ENCODE results near the gene BCL2L2. TPM values are rescaled to one million over a fixed set of nuclear protein-coding genes. Genes with fewer than 3 reads are reported as not detected.
"Not testable (repeated sequence)": the region's sequence is repeated elsewhere in the genome, so short reads cannot be mapped to it uniquely, and the experiment has no call there.

The BCL2L2 gene
- 10 to 100 TPM in 4 of 6 experiments, 1 to 10 TPM in 2; 8.8 to 15.8 (median 12.1) TPM for total RNA-seq
- long read RNA-seq = 0 reads

- H3K27ac ChIP-seq = peak within 1 kb of the TSS; percentile 69 to 89 (median 88)
- TF ChIP-seq POLR2A (IDR thresholded peaks at IDR 0.05) = peak; percentile 91
- no peak for TF ChIP-seq CTCF (IDR thresholded peaks at IDR 0.05)
- peak; percentile 75 to 82 (median 80) for ATAC-seq
- no peaks in the 10 kb centered on the region for H3K27me3 ChIP-seq
- H3K36me3 ChIP-seq = peaks cover 0 to 12% (median 3%) of the 10 kb centered on the region in 4 donors
- H3K4me1 ChIP-seq = peaks cover 0 to 20% (median 10%) of the 10 kb centered on the region in 4 donors
- intact Hi-C loops (cut with DNase I) = no loop called here
- DNase-seq = peak; percentile 92 to 94 (median 94)
- no peaks in the 10 kb centered on the region for H3K9me3 ChIP-seq
- H3K4me3 ChIP-seq = peak within 1 kb of the TSS; percentile 82 to 87 (median 87)
- 16% methylated on average over 16 of the region's 24 CpGs for WGBS (ENCODE audit: insufficient coverage, low coverage, low lambda C conversion rate, missing lambda C conversion rate)
These were observed at the start of gene BCL2L2 for GRCh38 chr14:23306412-23307145. BCL2L2 (plus strand) TSS chr14:23306833; CDS start chr14:23307768, 935 bp downstream.

- DNase-seq = no peak
- H3K9me3 ChIP-seq = no peaks in the 10 kb centered on the region
- TF ChIP-seq POLR2A (IDR thresholded peaks at IDR 0.05) = no peak
- TF ChIP-seq CTCF (IDR thresholded peaks at IDR 0.05) = no peak
- intact Hi-C loops (cut with DNase I) = no loop called here
- H3K36me3 ChIP-seq = no peaks in the 10 kb centered on the region
- WGBS (ENCODE audit: insufficient coverage, low coverage, low lambda C conversion rate, missing lambda C conversion rate) = 70% methylated on average over 3 of the region's 5 CpGs
- H3K27ac ChIP-seq = no peak overlapping the region
- ATAC-seq = no peak
- no peaks in the 10 kb centered on the region for H3K27me3 ChIP-seq
- no peak overlapping the region for H3K4me3 ChIP-seq
- H3K4me1 ChIP-seq = no peaks in the 10 kb centered on the region
These were observed 48.4 kb upstream of the BCL2L2 start for GRCh38 chr14:23258256-23258655.

- no peaks in the 10 kb centered on the region for H3K36me3 ChIP-seq
- TF ChIP-seq CTCF (IDR thresholded peaks at IDR 0.05) (no peak), POLR2A (IDR thresholded peaks at IDR 0.05) (no peak)
- H3K9me3 ChIP-seq = no peaks in the 10 kb centered on the region
- intact Hi-C loops (cut with DNase I) = no loop called here
- H3K4me3 ChIP-seq = no peak overlapping the region
- H3K27ac ChIP-seq = no peak overlapping the region
- no peak for DNase-seq
- H3K27me3 ChIP-seq = no peaks in the 10 kb centered on the region
- no peaks in the 10 kb centered on the region for H3K4me1 ChIP-seq
- ATAC-seq = no peak
These were observed 47.2 kb upstream of the BCL2L2 start for GRCh38 chr14:23259426-23259825.

GRCh38 chr14:23260849-23261248, 45.8 kb upstream of the BCL2L2 start:
- not testable (repeated sequence) for H3K27ac ChIP-seq, H3K36me3 ChIP-seq, DNase-seq, ATAC-seq, H3K27me3 ChIP-seq, H3K9me3 ChIP-seq, H3K4me3 ChIP-seq, H3K4me1 ChIP-seq
- intact Hi-C loops (cut with DNase I) = loop anchor here in 1 of 2 donors (10.0 kb wide), 1 partner anchor 114 kb away; the partner anchor contains the start of genes CMTM5 and IL25
- WGBS (ENCODE audit: insufficient coverage, low coverage, low lambda C conversion rate, missing lambda C conversion rate) = 71% methylated on average over 8 of the region's 8 CpGs

- no peak for TF ChIP-seq CTCF (IDR thresholded peaks at IDR 0.05)
- no peak for TF ChIP-seq POLR2A (IDR thresholded peaks at IDR 0.05)
- H3K9me3 ChIP-seq = no peaks in the 10 kb centered on the region
- H3K4me1 ChIP-seq = no peaks in the 10 kb centered on the region
- intact Hi-C loops (cut with DNase I) = loop anchor here (5.0 to 10.0 kb wide), 2 partner anchors 106 to 108 kb away; partner anchors contain the start of genes CMTM5 (in 2 of the 2) and IL25 (in 1 of the 2)
- H3K27ac ChIP-seq = no peak overlapping the region
- no peak for ATAC-seq
- H3K4me3 ChIP-seq = no peak overlapping the region
- H3K36me3 ChIP-seq = no peaks in the 10 kb centered on the region
- no peak for DNase-seq
- 57% methylated on average over 6 of the region's 7 CpGs for WGBS (ENCODE audit: insufficient coverage, low coverage, low lambda C conversion rate, missing lambda C conversion rate)
- no peaks in the 10 kb centered on the region for H3K27me3 ChIP-seq
These were observed 37.4 kb upstream of the BCL2L2 start for GRCh38 chr14:23269193-23269592.

Data from right lobe of liver (tissue), 6 donors.